Measurements from ENCODE around the gene R3HDM4.

Gene R3HDM4

DNA sequence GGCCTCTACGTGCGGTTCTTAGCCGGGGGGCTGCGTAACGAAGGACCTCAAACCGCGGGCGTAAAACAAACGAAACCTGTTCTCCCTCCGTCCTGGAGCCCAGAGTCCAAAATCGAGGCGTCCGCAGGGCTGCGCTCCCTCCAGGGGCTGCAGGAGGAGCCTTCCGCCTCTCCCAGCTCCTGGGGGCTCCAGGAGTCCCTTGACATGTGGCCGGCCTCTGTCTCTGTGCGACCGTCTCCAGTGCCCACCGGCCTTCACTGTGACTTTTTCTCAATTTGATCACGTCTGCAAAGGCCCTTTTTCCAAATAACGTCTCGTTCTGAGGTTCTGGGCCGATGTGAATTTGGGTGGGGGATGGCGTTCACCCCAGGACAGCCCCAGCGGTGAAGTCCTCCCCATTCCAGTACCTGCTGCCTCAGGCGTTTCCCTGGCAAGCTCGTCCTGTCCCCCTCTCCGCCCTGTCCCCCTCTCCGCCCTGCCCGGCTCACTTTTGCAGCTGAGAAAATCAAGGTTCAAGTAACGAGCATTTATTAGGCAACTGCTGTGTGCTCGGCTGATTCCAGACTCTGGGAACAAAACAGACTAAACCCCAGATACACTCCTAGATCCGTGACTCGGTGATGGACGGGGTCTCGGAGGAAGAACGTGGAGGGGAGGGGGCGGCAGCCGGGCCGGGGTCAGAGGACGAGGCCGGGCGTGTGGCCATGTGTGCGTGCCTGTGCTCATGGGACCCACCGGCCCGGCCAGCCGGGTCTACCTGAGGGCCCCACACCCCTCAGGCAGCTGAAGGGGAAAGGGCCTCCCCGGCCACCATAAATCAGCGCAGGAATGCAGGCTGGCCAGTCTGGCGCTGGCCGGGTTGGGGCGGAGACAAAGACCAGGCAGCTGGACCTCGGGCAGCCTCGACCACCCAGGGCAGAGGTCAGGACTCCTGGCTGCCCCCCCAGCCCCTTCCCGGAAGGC, 43.1 kb upstream of the R3HDM4 start:
- H3K4me3 ChIP-seq (ENCODE audit: low read length) = no peak overlapping the region
- TF ChIP-seq, protein P1, sequence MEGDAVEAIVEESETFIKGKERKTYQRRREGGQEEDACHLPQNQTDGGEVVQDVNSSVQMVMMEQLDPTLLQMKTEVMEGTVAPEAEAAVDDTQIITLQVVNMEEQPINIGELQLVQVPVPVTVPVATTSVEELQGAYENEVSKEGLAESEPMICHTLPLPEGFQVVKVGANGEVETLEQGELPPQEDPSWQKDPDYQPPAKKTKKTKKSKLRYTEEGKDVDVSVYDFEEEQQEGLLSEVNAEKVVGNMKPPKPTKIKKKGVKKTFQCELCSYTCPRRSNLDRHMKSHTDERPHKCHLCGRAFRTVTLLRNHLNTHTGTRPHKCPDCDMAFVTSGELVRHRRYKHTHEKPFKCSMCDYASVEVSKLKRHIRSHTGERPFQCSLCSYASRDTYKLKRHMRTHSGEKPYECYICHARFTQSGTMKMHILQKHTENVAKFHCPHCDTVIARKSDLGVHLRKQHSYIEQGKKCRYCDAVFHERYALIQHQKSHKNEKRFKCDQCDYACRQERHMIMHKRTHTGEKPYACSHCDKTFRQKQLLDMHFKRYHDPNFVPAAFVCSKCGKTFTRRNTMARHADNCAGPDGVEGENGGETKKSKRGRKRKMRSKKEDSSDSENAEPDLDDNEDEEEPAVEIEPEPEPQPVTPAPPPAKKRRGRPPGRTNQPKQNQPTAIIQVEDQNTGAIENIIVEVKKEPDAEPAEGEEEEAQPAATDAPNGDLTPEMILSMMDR (conservative IDR thresholded peaks at IDR 0.05; ENCODE audit: low read depth, low read length) = no peak
- DNase-seq (ENCODE audit: low read depth) = no peak

DNA sequence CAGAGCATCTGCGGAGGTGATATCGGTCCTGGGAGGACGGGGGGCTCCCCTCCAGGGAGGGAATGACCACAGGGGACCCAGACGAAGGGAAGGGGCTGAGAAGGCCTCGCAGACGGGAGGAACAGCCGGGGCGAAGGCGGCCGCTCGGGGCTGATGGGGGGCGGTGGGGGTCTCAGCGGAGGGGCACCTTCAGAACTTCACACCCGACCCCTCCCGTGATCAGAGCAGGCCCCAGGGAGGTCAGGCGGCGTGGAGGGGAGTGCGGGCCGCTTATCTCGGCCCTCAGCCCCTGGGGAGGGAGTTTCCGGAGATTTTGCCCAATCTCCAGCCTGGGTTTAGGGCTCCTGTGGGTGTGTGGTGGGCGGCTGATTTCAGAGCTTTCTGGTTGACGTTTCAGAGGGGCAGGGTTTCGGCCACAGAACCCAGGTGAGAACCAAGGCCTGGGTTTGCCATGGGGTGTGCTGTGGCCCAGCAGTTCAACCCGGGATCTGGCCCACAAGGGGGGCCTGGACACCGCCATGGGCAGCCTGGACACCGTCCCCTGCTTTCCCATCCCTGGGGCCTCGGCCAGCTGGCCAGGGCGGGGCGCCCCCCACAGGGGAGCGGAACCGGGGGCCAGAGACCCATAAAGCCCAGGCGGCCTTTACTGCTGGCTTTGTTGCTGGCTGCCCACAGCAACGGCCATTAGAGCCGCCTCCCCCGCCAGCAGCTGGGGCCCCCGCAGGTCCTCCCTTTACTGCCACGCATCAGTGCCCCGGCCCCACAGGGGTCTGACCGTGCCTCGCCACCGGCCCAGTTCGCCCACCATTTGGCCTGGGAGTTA, 41.9 kb upstream of the R3HDM4 start:
- TF ChIP-seq, protein P1 (conservative IDR thresholded peaks at IDR 0.05; ENCODE audit: low read depth, low read length) = no peak
- no peak for DNase-seq (ENCODE audit: low read depth)
- no peak overlapping the region for H3K4me3 ChIP-seq (ENCODE audit: low read length)

DNA sequence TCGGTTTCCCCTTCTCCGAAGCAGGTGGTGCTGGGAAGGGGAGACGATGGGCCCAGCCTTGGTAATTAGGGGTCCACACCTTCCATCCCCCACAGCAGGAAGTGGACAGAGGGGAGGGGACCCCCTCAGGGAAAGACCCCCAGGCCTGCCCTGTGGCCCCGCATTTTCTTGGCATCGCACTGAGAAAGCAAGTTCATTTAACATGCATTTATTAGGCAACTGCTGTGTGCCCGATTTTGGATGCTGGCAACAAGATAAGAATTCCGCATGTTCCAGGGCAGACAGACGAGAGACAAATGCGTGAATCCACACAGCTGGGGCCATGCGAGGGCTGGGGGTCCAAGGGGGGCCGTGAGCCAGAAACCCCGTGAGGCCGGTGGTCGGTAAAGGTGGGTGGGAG, 41.3 kb upstream of the R3HDM4 start:
- DNase-seq (ENCODE audit: low read depth) = no peak
- no peak overlapping the region for H3K4me3 ChIP-seq (ENCODE audit: low read length)
- TF ChIP-seq, protein P1 (conservative IDR thresholded peaks at IDR 0.05; ENCODE audit: low read depth, low read length) = no peak

DNA sequence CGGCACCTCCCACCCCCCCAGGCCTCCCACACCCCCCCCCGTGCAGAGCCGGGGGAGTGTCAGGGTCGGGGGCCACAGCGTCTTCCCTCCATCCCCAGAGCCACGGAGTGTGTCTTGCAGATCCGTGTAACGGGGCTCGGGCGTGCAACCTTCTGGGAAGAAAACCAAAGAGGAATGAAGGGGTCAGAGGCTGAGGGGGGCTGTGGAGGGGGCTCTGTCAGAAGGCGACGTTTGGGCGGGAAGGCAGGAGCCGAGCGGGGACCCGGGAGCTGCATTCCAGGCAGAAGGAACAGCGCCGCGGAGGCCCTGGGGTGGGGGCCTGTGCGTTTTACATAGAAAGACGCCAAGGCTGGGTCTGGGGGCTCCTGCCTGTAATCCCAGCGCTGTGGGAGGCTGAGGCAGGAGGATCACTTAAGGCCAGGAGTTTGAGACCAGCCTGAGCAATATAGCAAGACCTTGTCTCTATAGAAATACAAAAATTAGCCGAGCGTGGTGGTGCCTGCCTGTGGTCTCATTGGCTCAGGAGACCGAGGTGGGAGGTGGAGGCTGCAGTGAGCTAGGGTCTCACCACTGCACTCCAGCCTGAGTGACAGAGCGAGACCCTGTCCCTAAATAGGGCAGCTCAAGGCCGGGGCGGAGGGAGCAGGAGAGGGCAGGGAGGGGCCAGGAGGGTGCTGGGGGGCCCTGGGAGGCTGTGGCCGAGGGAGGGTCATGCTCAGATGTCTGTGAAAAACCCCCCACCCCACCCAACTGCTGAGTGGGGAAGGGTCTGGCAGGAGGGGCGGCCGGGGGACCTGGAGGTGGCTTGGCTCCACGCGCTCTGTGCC, 40.6 kb upstream of the R3HDM4 start:
- DNase-seq (ENCODE audit: low read depth) = no peak
- H3K4me3 ChIP-seq (ENCODE audit: low read length) = no peak overlapping the region
- TF ChIP-seq, protein P1 (conservative IDR thresholded peaks at IDR 0.05; ENCODE audit: low read depth, low read length) = no peak

DNA sequence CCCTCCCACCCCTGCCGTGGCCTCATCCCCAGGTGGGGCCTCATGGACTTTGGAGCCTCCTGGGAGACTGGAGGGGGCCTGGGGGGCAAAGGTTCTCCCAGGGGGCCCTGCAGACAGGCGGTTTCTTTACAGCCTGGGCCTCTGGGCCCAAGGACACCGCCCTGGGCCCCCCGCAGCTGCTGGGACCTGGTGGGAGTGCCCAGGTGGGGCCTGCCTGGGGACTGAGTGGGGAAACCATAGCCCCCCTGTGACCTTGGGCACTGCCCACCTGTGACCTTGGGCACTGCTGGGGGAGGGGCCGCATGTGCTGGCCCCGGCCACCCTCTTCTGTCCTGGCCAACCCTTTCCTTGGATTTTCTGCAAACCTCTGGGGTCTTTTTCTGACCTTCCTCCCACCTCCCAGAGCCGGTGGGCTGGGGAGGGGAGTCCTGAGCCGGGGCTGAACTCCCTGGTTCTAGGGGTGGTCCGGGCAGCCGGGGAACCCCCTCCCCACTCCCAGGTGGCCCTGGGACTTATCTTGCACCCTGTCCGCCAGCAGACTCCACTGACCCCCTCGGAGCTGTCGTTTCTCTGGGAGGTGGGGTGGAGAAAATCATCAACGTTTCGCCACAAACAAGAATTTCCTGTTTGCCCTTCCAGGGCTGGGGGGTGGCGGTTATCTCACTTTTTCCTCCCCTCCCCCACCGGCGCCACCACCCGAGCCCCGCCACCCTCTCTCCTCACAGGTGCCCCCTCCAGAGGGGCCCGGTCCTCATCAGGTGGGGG, 39.8 kb upstream of the R3HDM4 start:
- TF ChIP-seq, protein P1 (conservative IDR thresholded peaks at IDR 0.05; ENCODE audit: low read depth, low read length) = no peak
- no peak overlapping the region for H3K4me3 ChIP-seq (ENCODE audit: low read length)
- DNase-seq (ENCODE audit: low read depth) = no peak

DNA sequence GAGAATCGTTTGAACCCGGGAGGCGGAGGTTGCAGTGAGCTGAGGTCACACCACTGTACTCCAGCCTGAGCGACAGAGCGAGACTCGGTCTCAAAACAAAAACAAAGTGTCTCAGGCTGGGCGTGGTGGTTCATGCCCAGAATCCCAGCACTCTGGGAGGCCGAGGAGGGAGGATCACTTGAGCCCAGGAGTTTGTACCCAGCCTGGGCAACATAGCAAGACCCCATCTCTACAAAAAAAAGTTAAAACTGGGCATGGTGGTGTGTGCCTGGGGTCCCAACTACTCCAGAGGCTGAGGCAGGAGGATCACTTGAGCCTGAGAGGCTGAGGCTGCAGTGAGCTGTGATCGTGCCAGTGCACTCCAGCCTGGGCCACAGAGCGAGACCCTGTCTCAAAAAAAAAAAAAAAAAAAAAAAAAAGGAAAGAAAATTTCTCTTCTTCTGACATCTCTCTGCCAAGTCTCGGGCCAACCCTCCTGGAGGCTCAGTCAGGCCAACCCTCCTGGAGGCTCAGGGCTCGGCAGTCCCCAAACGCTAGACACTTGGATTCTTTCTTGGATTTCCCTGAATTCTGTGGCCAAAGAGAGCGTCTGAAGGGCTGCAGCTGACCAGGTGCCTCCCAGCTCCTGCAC, 39.1 kb upstream of the R3HDM4 start:
- H3K4me3 ChIP-seq (ENCODE audit: low read length) = no peak overlapping the region
- TF ChIP-seq, protein P1 (conservative IDR thresholded peaks at IDR 0.05; ENCODE audit: low read depth, low read length) = no peak
- DNase-seq (ENCODE audit: low read depth) = no peak

Data from retinal pigment epithelial cell (primary cell).